ENCODE results near the gene SLC9A4.
"Not testable (repeated sequence)": the region's sequence is repeated elsewhere in the genome, so short reads cannot be mapped to it uniquely, and the experiment has no call there.

Gene SLC9A4

DNA sequence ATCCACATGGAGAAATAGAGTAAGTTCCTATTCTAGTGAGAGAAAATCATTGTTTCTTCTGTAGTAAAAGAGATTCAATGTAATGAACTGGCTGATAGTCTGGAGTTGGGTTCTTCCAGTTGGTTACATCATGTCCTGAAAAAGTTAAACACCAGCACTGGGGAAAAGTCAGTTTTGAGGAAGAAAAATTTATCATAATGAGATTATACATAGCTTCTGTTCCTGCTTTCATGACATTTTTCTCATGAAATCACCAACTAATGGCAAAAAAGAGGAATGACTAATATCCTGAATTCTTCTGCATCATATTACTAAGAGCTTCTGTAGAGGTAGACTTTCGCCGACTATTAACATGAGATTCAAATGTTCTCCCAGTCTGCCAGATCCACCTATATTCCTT, 77.1 kb downstream of the SLC9A4 start:
- H3K4me1 ChIP-seq = no peaks in the 10 kb centered on the region
- no peaks in the 10 kb centered on the region for H3K9me3 ChIP-seq (ENCODE audit: control insufficient read depth, low read length)
- no peak overlapping the region for H3K4me3 ChIP-seq (ENCODE audit: low read depth, low read length)
- H3K27me3 ChIP-seq (ENCODE audit: control insufficient read depth, insufficient read depth, low read length) = no peaks in the 10 kb centered on the region
- no peaks in the 10 kb centered on the region for H3K36me3 ChIP-seq (ENCODE audit: control insufficient read depth, insufficient read depth, low read length)
- H3K9ac ChIP-seq = no peak overlapping the region
- H3K27ac ChIP-seq = no peak overlapping the region
- no peak overlapping the region for H3K4me2 ChIP-seq (ENCODE audit: low read length)
- TF ChIP-seq CTCF (IDR thresholded peaks at IDR 0.05) = no peak
- H2AFZ ChIP-seq = no peak overlapping the region
- no peaks in the 10 kb centered on the region for H3K79me2 ChIP-seq

GRCh38 chr2:102551329-102552096, 78.5 kb downstream of the SLC9A4 start:
- H3K4me2 ChIP-seq (ENCODE audit: low read length) = no peak overlapping the region
- H3K27ac ChIP-seq = no peak overlapping the region
- H3K36me3 ChIP-seq (ENCODE audit: control insufficient read depth, insufficient read depth, low read length) = no peaks in the 10 kb centered on the region
- H3K9ac ChIP-seq = no peak overlapping the region
- no peaks in the 10 kb centered on the region for H3K79me2 ChIP-seq
- no peaks in the 10 kb centered on the region for H3K4me1 ChIP-seq
- H3K9me3 ChIP-seq (ENCODE audit: control insufficient read depth, low read length) = no peaks in the 10 kb centered on the region
- no peak overlapping the region for H2AFZ ChIP-seq
- TF ChIP-seq CTCF (IDR thresholded peaks at IDR 0.05) = no peak
- H3K4me3 ChIP-seq (ENCODE audit: low read depth, low read length) = no peak overlapping the region
- no peaks in the 10 kb centered on the region for H3K27me3 ChIP-seq (ENCODE audit: control insufficient read depth, insufficient read depth, low read length)

GRCh38 chr2:102553601-102554000, 80.6 kb downstream of the SLC9A4 start:
- Histone ChIP-seq H3K9ac (no peak overlapping the region), H3K36me3 (ENCODE audit: control insufficient read depth, insufficient read depth, low read length) (no peaks in the 10 kb centered on the region), H3K9me3 (ENCODE audit: control insufficient read depth, low read length) (no peaks in the 10 kb centered on the region), H3K4me1 (no peaks in the 10 kb centered on the region), H3K4me3 (ENCODE audit: low read depth, low read length) (no peak overlapping the region), H3K79me2 (no peaks in the 10 kb centered on the region), H2AFZ (no peak overlapping the region), H3K4me2 (ENCODE audit: low read length) (no peak overlapping the region), H3K27me3 (ENCODE audit: control insufficient read depth, insufficient read depth, low read length) (no peaks in the 10 kb centered on the region), H3K27ac (no peak overlapping the region)
- no peak for TF ChIP-seq CTCF (IDR thresholded peaks at IDR 0.05)

GRCh38 chr2:102558463-102558862, 85.4 kb downstream of the SLC9A4 start:
- no peaks in the 10 kb centered on the region for H3K27me3 ChIP-seq (ENCODE audit: control insufficient read depth, insufficient read depth, low read length)
- no peak overlapping the region for H2AFZ ChIP-seq
- no peaks in the 10 kb centered on the region for H3K9me3 ChIP-seq (ENCODE audit: control insufficient read depth, low read length)
- H3K27ac ChIP-seq = no peak overlapping the region
- no peaks in the 10 kb centered on the region for H3K4me1 ChIP-seq
- H3K4me2 ChIP-seq (ENCODE audit: low read length) = no peak overlapping the region
- no peak overlapping the region for H3K4me3 ChIP-seq (ENCODE audit: low read depth, low read length)
- no peak for TF ChIP-seq CTCF (IDR thresholded peaks at IDR 0.05)
- H3K9ac ChIP-seq = no peak overlapping the region
- H3K36me3 ChIP-seq (ENCODE audit: control insufficient read depth, insufficient read depth, low read length) = no peaks in the 10 kb centered on the region
- no peaks in the 10 kb centered on the region for H3K79me2 ChIP-seq

GRCh38 chr2:102562542-102562941, 89.5 kb downstream of the SLC9A4 start:
- not testable (repeated sequence) for H3K27me3 ChIP-seq (ENCODE audit: control insufficient read depth, insufficient read depth, low read length); H3K9me3 ChIP-seq (ENCODE audit: control insufficient read depth, low read length); H2AFZ ChIP-seq; H3K9ac ChIP-seq; H3K36me3 ChIP-seq (ENCODE audit: control insufficient read depth, insufficient read depth, low read length); H3K79me2 ChIP-seq; H3K4me2 ChIP-seq (ENCODE audit: low read length); H3K4me1 ChIP-seq; H3K4me3 ChIP-seq (ENCODE audit: low read depth, low read length); H3K27ac ChIP-seq
